Progenitor cell of endocrine pancreas (in vitro differentiated cells): ENCODE measurements around the gene AJM1. TPM values are rescaled to one million over a fixed set of nuclear protein-coding genes. Genes with fewer than 3 reads are reported as not detected.

Experiments
- DNase-seq: peaks from one replicate; pipeline ENCODE4 v3.0.0; 2021; ENCODE audit warnings: low spot score; ENCODE audit not compliant: unreplicated experiment
- H3K27ac Mint-ChIP-seq: 2 replicates; pipeline ENCODE4 v1.8.0; 2021; ENCODE audit warnings: mild to moderate bottlenecking, moderate library complexity, mixed read lengths
- H3K27me3 Mint-ChIP-seq: 2 replicates; pipeline ENCODE4 v1.8.0; 2021; ENCODE audit warnings: mixed read lengths
- H3K36me3 Mint-ChIP-seq: 2 replicates; pipeline ENCODE4 v1.8.0; 2022; ENCODE audit warnings: mixed read lengths; ENCODE audit not compliant: insufficient read depth
- H3K4me1 Mint-ChIP-seq: 2 replicates; pipeline ENCODE4 v1.8.0; 2021; ENCODE audit warnings: low read depth, mixed read lengths
- H3K4me3 Mint-ChIP-seq: 2 replicates; pipeline ENCODE4 v1.8.0; 2021; ENCODE audit warnings: low read depth, mild to moderate bottlenecking, moderate library complexity, mixed read lengths
- H3K9me3 Mint-ChIP-seq: 2 replicates; pipeline ENCODE4 v1.8.0; 2021; ENCODE audit warnings: low read depth, mixed read lengths
- CTCF ChIP-seq: fragments of 200-600 bp; sonication (generic); IDR thresholded peaks from one replicate; pipeline ENCODE4 v1.5.0; 2021; ENCODE audit warnings: antibody characterized with exemption, mild to moderate bottlenecking; ENCODE audit not compliant: unreplicated experiment
- total RNA-seq: library from RNA; stranded (reverse); gene quantifications from 2 replicates; pipeline ENCODE4 v1.2.1, GENCODE V29; 2021

The AJM1 gene
- total RNA-seq, 1 donor from 2014 or later: 5.8 TPM

DNA sequence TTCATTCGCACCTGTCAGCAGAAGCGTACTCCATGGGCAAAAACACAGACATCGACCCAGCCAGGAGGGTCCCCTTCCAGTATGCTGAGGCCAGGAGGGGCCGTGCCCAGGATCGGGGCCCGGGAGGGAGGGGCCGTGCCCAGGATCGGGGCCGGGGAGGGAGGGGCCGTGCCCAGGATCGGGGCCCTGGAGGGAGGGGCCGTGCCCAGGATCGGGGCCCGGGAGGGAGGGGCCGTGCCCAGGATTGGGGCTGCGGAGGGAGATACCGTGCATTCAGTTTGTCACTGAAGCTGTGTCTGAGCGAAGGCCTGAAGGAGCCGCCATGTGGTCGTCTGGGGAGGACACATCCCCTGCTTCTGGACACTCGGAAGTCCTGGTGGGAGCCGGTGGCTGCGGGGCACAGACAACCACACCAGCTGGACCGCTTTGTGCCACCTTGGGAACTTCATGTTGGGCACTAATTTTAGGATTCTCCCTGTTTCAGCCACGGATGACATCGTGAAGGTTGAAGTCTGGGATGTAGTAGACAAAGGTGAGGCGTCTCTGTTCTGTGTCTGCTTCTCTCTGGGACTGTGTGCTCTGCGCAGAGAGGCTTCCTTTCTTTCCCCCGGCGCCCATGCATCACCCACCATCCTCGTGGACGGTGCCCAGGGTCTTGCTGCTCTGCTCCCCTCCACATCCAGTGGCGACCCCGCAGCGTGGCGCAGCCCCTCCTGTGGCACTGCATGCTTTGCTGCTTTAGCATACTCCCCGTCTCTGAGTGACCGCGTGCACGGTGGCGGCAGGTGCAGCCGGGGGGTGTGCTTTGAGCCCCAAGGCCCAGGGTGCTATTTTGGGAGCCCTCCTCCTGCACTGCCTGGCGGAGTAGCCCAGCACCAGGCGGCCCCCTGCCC, 16.7 kb upstream of the AJM1 start:
- DNase-seq: no peak
- no peak for TF ChIP-seq CTCF
- no peaks in the 10 kb centered on the region for H3K9me3 Mint-ChIP-seq
- peaks cover 3% of the 10 kb centered on the region for H3K36me3 Mint-ChIP-seq
- peaks cover 6% of the 10 kb centered on the region for H3K4me1 Mint-ChIP-seq
- H3K4me3 Mint-ChIP-seq: no peak overlapping the region
- peaks cover 6% of the 10 kb centered on the region for H3K27me3 Mint-ChIP-seq
- no peak overlapping the region for H3K27ac Mint-ChIP-seq

DNA sequence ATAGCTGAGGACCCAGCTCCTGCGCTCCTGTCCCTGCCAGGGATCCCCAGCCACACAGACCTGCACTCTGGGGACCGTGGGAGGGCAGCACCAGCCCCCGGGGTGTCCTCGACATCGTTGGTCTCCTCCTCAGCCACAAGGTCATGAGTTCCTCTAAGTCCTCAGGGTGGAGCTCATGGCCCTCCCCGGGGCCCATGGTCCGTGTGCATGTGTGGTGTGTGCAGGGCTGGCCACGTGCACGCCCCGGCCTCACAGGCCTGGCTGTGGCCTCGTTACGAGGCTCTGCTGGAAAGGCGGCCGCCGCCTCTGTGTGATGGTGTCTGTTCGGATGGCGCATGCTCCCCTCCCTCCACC, 16.1 kb upstream of the AJM1 start:
- DNase-seq: no peak
- H3K27ac Mint-ChIP-seq: no peak overlapping the region
- no peaks in the 10 kb centered on the region for H3K9me3 Mint-ChIP-seq
- peaks cover under 1% of the 10 kb centered on the region for H3K27me3 Mint-ChIP-seq
- peaks cover 2% of the 10 kb centered on the region for H3K36me3 Mint-ChIP-seq
- TF ChIP-seq CTCF: no peak
- H3K4me1 Mint-ChIP-seq: peaks cover under 1% of the 10 kb centered on the region
- no peak overlapping the region for H3K4me3 Mint-ChIP-seq

GRCh38 chr9:136826703-136827582, 15.3 kb upstream of the AJM1 start:
- Mint-ChIP-seq H3K4me1 (no peaks in the 10 kb centered on the region), H3K27ac (no peak overlapping the region), H3K4me3 (no peak overlapping the region), H3K9me3 (no peaks in the 10 kb centered on the region), H3K27me3 (no peaks in the 10 kb centered on the region), H3K36me3 (peaks cover 3% of the 10 kb centered on the region)
- DNase-seq: no peak
- TF ChIP-seq CTCF: no peak

- Mint-ChIP-seq H3K9me3 (no peaks in the 10 kb centered on the region), H3K27me3 (no peaks in the 10 kb centered on the region), H3K36me3 (peaks cover 3% of the 10 kb centered on the region), H3K27ac (no peak overlapping the region), H3K4me1 (no peaks in the 10 kb centered on the region), H3K4me3 (no peak overlapping the region)
- no peak for DNase-seq
- TF ChIP-seq CTCF: no peak
These were observed 14.3 kb upstream of the AJM1 start for GRCh38 chr9:136827794-136828473.
